K562 (cell line): ENCODE measurements around the gene KRTAP9-4. TPM values are rescaled to one million over a fixed set of nuclear protein-coding genes. Genes with fewer than 3 reads are reported as not detected.

Experiments
- CEBPZ ChIP-seq: fragments of 150-350 bp; IDR thresholded peaks from 2 replicates; pipeline ENCODE4 v1.6.1; 2014; ENCODE audit warnings: low read depth, mild to moderate bottlenecking, low read length, borderline replicate concordance
- E2F3 ChIP-seq: fragments of 250-450 bp; sonication (Bioruptor Pico); IDR thresholded peaks from 2 replicates; pipeline ENCODE4 v1.4.0; 2020; ENCODE audit warnings: mild to moderate bottlenecking
- FOXJ2 ChIP-seq: fragments of 200-800 bp; sonication (Bioruptor generic); IDR thresholded peaks from 2 replicates; pipeline ENCODE4 v1.6.1; 2016; ENCODE audit warnings: missing genetic modification characterization, missing compliant biosample characterization
- GABPB2 ChIP-seq: fragments of 250-450 bp; sonication (Bioruptor Pico); conservative IDR thresholded peaks from 2 replicates; pipeline ENCODE4 v1.5.1; 2021; ENCODE audit warnings: mild to moderate bottlenecking
- SMARCA4 ChIP-seq: fragments of 450-650 bp; IDR thresholded peaks from 2 replicates; pipeline ENCODE4 v1.6.1; 2016
- SNRNP70 ChIP-seq: fragments of 200-400 bp; formaldehyde crosslinking; optimal IDR thresholded peaks from 2 replicates; pipeline ENCODE3; 2017; ENCODE audit warnings: low read depth, low read length
- TCFL5 ChIP-seq: fragments of 250-450 bp; sonication (Bioruptor Pico); conservative IDR thresholded peaks from 2 replicates; pipeline ENCODE4 v1.6.1; 2021; ENCODE audit warnings: mild to moderate bottlenecking, moderate library complexity, matching md5 sums
- ZKSCAN3 ChIP-seq: fragments of 250-450 bp; sonication (Bioruptor Pico); IDR thresholded peaks from 2 replicates; pipeline ENCODE4 v1.4.0; 2020
- ZNF507 ChIP-seq: conservative IDR thresholded peaks from 2 replicates; pipeline ENCODE4 v1.6.1; 2017; ENCODE audit warnings: missing genetic modification characterization, missing compliant biosample characterization
- ZNF57 ChIP-seq: fragments of 450-650 bp; formaldehyde crosslinking; IDR thresholded peaks from 2 replicates; pipeline ENCODE4 v1.4.0; 2020; ENCODE audit warnings: mild to moderate bottlenecking, moderate library complexity
- polyA plus RNA-seq, 8 experiments: library from polyadenylated mRNA; depleted of rRNA in 4 of 8; stranded (reverse) in 5 of 8; unstranded in 3 of 8; fragments of >200 nt; fragmentation: Nextera tagmentation in 2 of 8; fragmentation: Illumina TruSeq in 1 of 8; extraction: Ambion mirVana in 2 of 8; extraction: Trizol in 1 of 8; gene quantifications; 2 replicates each; pipeline versions ENCODE4 v1.2.1 to v1.2.3, GENCODE V29; 2011 to 2014; ENCODE audit warnings: inconsistent platforms in 1 of 8, missing spikeins in 1 of 8
- total RNA-seq, 7 experiments: library from RNA; depleted of rRNA in 6 of 7; stranded (reverse); fragments of >200 nt in 6 of 7; fragmentation: Illumina TruSeq in 2 of 7; extraction: Trizol in 2 of 7; gene quantifications; 2 replicates each; pipeline versions ENCODE4 v1.2.1 to v1.2.3, GENCODE V29; 2011 to 2021; ENCODE audit warnings: low replicate concordance in 1 of 7
- TF ChIP-seq, protein P1 (sequence below): fragments of 450-650 bp; IDR thresholded peaks from 2 replicates; pipeline ENCODE4 v1.7.0; 2016; ENCODE audit warnings: borderline replicate concordance

KRTAP9-4 gene
- total and polyA plus RNA-seq, 9 of the 15 experiments (the other 6 are each of a cell fraction or from before 2014, with no cell fraction given), result not detected

GRCh38 chr17:41265078-41265477, 15.6 kb downstream of the KRTAP9-4 start, which contains the start of gene KRTAP9-6 (continued):
- TF ChIP-seq CEBPZ, result no peak
- no peak for TF ChIP-seq ZKSCAN3
- TF ChIP-seq GABPB2 (CRISPR knock-in tag), result no peak
- no peak for TF ChIP-seq SMARCA4
- TF ChIP-seq E2F3 (CRISPR knock-in tag), result no peak
- TF ChIP-seq SNRNP70, result no peak
- no peak for TF ChIP-seq FOXJ2 (tag)
- TF ChIP-seq, protein P1, sequence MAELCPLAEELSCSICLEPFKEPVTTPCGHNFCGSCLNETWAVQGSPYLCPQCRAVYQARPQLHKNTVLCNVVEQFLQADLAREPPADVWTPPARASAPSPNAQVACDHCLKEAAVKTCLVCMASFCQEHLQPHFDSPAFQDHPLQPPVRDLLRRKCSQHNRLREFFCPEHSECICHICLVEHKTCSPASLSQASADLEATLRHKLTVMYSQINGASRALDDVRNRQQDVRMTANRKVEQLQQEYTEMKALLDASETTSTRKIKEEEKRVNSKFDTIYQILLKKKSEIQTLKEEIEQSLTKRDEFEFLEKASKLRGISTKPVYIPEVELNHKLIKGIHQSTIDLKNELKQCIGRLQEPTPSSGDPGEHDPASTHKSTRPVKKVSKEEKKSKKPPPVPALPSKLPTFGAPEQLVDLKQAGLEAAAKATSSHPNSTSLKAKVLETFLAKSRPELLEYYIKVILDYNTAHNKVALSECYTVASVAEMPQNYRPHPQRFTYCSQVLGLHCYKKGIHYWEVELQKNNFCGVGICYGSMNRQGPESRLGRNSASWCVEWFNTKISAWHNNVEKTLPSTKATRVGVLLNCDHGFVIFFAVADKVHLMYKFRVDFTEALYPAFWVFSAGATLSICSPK, result no peak
- TF ChIP-seq ZNF57, result no peak
- TF ChIP-seq ZNF507, result no peak
- no peak for TF ChIP-seq TCFL5 (CRISPR knock-in tag)
